Thyroid gland (tissue), 4 donors: ENCODE measurements around the gene KIF3B. TPM values are rescaled to one million over a fixed set of nuclear protein-coding genes. Genes with fewer than 3 reads are reported as not detected.
"Not testable (repeated sequence)": the region's sequence is repeated elsewhere in the genome, so short reads cannot be mapped to it uniquely, and the experiment has no call there.

Source experiments
- DNase-seq, 2 donors: peaks; one replicate each; pipeline ENCODE4 v3.0.0-alpha.2; 2019
- H3K27ac ChIP-seq, 3 donors: fragments of 200-600 bp; sonication (generic); 1 replicate in 2 of 3; 2 replicates in 1 of 3; pipeline ENCODE4 v1.5.1; 2016 to 2019; ENCODE audit warnings: mild to moderate bottlenecking in 1 of 3, moderate library complexity in 1 of 3
- H3K27me3 ChIP-seq: fragments of 200-600 bp; sonication (generic); one replicate; pipeline ENCODE4 v1.5.1; 2019
- H3K36me3 ChIP-seq, 2 donors: fragments of 200-600 bp; sonication (generic); one replicate each; pipeline ENCODE4 v1.5.1; 2016 to 2019
- H3K4me1 ChIP-seq, 2 donors: fragments of 200-600 bp; sonication (generic); one replicate each; pipeline ENCODE4 v1.5.1; 2017 to 2019
- H3K4me3 ChIP-seq, 3 donors: fragments of 200-600 bp; sonication (generic); replicated peaks in 1 of 3; 1 replicate in 2 of 3; 2 replicates in 1 of 3; pipeline ENCODE4 v1.5.1; 2016; ENCODE audit warnings: mild to moderate bottlenecking in 1 of 3
- H3K9me3 ChIP-seq: fragments of 200-600 bp; sonication (generic); one replicate; pipeline ENCODE4 v1.5.1; 2017
- CTCF ChIP-seq, 6 experiments: fragments of 200-600 bp in 3 of 6; fragments of 450-650 bp in 3 of 6; sonication (generic) in 3 of 6; IDR thresholded peaks; one replicate each; pipeline ENCODE4 v1.5.1; 2016 to 2019; ENCODE audit warnings: antibody characterized with exemption in 6 of 6, mild to moderate bottlenecking in 2 of 6, inconsistent platforms in 1 of 6, moderate library complexity in 1 of 6
- POLR2A ChIP-seq, 2 donors: fragments of 450-650 bp; IDR thresholded peaks; one replicate each; pipeline ENCODE4 v1.6.1; 2017; ENCODE audit warnings: antibody characterized with exemption in 2 of 2, mild to moderate bottlenecking in 2 of 2, moderate library complexity in 1 of 2
- WGBS, 2 donors: methylation state at CpG; one replicate each; pipeline ENCODE4 v1.1.5; 2017; 5-methylcytosine and 5-hydroxymethylcytosine counted together
- intact Hi-C: fragments of 100-400 bp; cut with DNase I; formaldehyde crosslinking; loops from one replicate; pipeline ENCODE4 v1.15.1; 2023
- total RNA-seq, 4 donors: library from RNA; depleted of rRNA; stranded (reverse); fragments of >200 nt; gene quantifications; one replicate each; pipeline ENCODE4 v1.2.3, GENCODE V29; 2016

Gene KIF3B
- total RNA-seq, 4 donors from 2014 or later: 31.0 to 35.5 (median 32.7) TPM

- peak; percentile 65 to 68 for DNase-seq
- Histone ChIP-seq H3K4me3 (no peak overlapping the region), H3K36me3 (no peaks in the 10 kb centered on the region), H3K27me3 (no peaks in the 10 kb centered on the region), H3K27ac (peak overlapping the region; percentile 66 to 83 (median 72)), H3K9me3 (no peaks in the 10 kb centered on the region), H3K4me1 (peaks cover 32 to 38% of the 10 kb centered on the region in 2 donors)
- intact Hi-C loops: no loop called here
- 60 to 68% methylated on average over 7 of the region's 7 CpGs for WGBS, 2 donors
- TF ChIP-seq CTCF (IDR thresholded peaks at IDR 0.05): no peak
- TF ChIP-seq POLR2A (IDR thresholded peaks at IDR 0.05): no peak
Observed at GRCh38 chr20:32338665-32339064, 61.2 kb downstream of the KIF3B start.

GRCh38 chr20:32339116-32339515 lies 61.7 kb downstream of the KIF3B start:
- peak; percentile 77 for DNase-seq
- Histone ChIP-seq H3K36me3 (no peaks in the 10 kb centered on the region), H3K9me3 (no peaks in the 10 kb centered on the region), H3K4me1 (peaks cover 32 to 34% of the 10 kb centered on the region in 2 donors), H3K27me3 (no peaks in the 10 kb centered on the region), H3K27ac (peak overlapping the region; percentile 73 to 83 (median 74)), H3K4me3 (no peak overlapping the region)
- TF ChIP-seq POLR2A (IDR thresholded peaks at IDR 0.05) (no peak), CTCF (IDR thresholded peaks at IDR 0.05) (no peak)
- WGBS, 2 donors: 39 to 40% methylated on average over 2 of the region's 2 CpGs
- intact Hi-C loops: no loop called here

- H3K4me3 ChIP-seq, DNase-seq, intact Hi-C loops, H3K36me3 ChIP-seq, H3K9me3 ChIP-seq, H3K27me3 ChIP-seq: not testable (repeated sequence)
- H3K4me1 ChIP-seq: peaks cover 32 to 33% of the 10 kb centered on the region in 2 donors
- H3K27ac ChIP-seq: peak overlapping the region in 2 of 3 donors; percentile 74 to 83
- WGBS, 2 donors: 70 to 74% methylated on average over 2 of the region's 2 CpGs
Observed at GRCh38 chr20:32341053-32341452, 63.6 kb downstream of the KIF3B start.

- Histone ChIP-seq H3K27ac (no peak overlapping the region), H3K4me1 (peaks cover 17 to 25% of the 10 kb centered on the region in 2 donors), H3K4me3 (no peak overlapping the region), H3K27me3 (no peaks in the 10 kb centered on the region), H3K9me3 (no peaks in the 10 kb centered on the region), H3K36me3 (no peaks in the 10 kb centered on the region)
- intact Hi-C loops: no loop called here
- TF ChIP-seq POLR2A (IDR thresholded peaks at IDR 0.05): no peak
- TF ChIP-seq CTCF (IDR thresholded peaks at IDR 0.05): no peak
- WGBS, 2 donors: 96 to 100% methylated on average over 3 of the region's 3 CpGs
- DNase-seq: no peak
Observed at GRCh38 chr20:32343439-32343838, 66.0 kb downstream of the KIF3B start.

GRCh38 chr20:32344835-32345506 lies 67.5 kb downstream of the KIF3B start:
- intact Hi-C loops: no loop called here
- WGBS, 2 donors: 70 to 77% methylated on average over 7 of the region's 7 CpGs

More at GRCh38 chr20:32344835-32345506, 67.5 kb downstream of the KIF3B start:
- Histone ChIP-seq H3K4me1 (peaks cover 8 to 12% of the 10 kb centered on the region in 2 donors), H3K27ac (no peak overlapping the region), H3K9me3 (no peaks in the 10 kb centered on the region), H3K36me3 (no peaks in the 10 kb centered on the region), H3K27me3 (no peaks in the 10 kb centered on the region), H3K4me3 (no peak overlapping the region)
- DNase-seq: no peak
- TF ChIP-seq CTCF (IDR thresholded peaks at IDR 0.05): no peak
- TF ChIP-seq POLR2A (IDR thresholded peaks at IDR 0.05): no peak
